NCI-H2227 (cell line): ENCODE data around the gene CDK6.
A peak's percentile ranks its signal among the peaks of the same experiment; 100 is the strongest.
"Not testable (repeated sequence)": the region's sequence is repeated elsewhere in the genome, so short reads cannot be mapped to it uniquely, and the experiment has no call there.

Experiments used
- DNase-seq: peaks from one replicate; lab custom pipeline; 2025; ENCODE audit not compliant: unreplicated experiment; lab: John Stamatoyannopoulos, UW

Gene CDK6

DNA sequence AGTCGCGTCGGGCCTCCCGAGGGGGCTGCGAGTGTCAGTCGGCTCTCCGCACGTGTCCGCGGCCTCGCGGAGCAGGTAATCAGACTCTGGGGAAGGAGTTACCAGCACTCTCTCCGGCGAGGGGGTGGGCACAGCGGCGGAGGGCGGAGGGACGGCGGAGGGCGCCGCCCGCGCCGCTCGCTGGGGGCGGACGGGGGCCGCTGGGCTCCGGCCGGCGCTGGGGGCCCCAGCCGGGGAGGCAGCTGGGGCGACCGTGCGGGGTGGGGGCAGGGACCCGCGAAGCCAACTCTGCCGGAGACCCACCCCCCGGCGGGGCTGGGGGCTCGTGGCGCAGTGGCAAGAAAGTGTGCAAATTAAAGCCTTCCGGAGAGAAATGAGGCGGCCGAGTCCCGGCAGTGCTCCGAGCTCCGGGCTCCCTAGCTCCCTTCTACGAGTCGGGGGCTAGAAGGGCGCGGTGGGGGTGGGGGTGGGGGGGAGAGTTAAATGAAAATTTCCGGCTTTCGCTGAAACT lies at the start of gene CDK6:
Gene CDK6 (minus strand): TSS at position 85 of the 511 bp plus-strand sequence. CDS start 3,250 bp downstream, outside the sequence.
- peak; percentile 77 for DNase-seq

DNA sequence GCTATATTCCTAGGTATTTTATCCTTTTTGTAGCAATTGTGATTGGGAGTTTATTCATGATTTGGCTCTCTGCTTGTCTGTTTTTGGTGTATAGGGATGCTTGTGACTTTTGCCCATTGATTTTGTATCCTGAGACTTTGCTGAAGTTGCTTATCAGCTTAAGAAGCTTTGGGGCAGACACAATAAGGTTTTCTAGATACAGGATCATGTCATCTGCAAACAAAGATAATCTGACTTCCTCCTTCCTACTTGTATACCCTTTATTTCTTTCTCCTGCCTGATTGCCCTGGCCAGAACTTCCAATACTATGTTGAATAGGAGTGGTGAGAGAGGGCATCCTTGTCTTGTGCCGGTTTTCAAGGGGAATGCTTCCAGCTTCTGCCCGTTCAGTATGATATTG lies 49.7 kb upstream of the CDK6 start:
- not testable (repeated sequence) for DNase-seq

DNA sequence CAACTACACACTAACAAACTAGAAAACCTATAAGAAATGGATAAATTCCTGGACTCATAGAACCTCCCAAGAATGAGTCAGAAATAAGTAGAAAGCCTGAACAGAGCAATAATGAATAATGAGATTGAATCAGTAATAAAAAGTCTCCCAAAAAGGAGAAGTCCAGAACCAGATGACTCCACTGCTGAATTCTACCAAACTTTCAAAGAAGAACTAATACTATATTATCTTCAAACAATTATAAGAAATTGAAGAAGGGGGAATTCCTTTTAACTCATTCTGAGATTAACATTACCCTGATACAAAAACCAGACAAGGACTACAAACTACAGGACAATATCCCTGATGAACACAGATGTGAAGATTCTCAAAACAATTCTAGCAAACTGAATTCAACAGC lies 47.8 kb upstream of the CDK6 start:
- DNase-seq, result no peak

DNA sequence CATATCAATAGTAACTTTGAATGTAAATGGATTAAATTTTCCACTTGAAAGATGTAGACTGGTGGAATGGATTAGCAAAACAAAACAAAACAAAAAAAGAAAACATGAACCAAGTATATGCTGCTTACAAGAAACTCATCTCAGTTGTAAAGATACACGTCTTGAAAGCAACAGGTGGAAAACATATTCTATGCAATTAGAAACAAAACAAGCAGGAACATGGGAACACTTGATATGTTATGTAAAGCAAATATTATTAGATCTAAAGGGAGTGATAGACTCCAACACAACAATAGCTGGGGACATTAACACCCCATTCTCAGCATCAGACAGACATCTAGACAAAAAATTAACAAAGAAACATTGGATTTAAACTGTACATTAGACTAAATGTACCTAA lies 46.4 kb upstream of the CDK6 start:
- DNase-seq, result no peak

DNA sequence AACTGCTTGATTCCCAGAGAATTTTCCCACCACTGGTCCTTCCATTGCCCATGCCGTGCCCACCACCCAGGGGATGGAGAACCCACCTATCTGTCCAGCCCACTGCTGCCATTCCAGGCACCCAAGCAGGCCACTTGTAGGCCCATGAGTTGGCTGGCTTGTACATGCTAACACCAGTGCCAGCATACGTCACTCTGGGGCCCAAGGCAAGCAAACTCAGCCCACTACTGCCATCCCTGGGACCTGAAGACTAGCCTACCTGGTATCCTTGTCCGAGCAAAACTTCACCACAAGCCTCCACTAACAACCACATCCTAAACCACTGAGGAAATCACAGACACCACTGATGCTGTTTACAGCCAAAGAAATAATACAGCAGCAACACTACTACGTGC lies 44.7 kb upstream of the CDK6 start:
- no peak for DNase-seq

DNA sequence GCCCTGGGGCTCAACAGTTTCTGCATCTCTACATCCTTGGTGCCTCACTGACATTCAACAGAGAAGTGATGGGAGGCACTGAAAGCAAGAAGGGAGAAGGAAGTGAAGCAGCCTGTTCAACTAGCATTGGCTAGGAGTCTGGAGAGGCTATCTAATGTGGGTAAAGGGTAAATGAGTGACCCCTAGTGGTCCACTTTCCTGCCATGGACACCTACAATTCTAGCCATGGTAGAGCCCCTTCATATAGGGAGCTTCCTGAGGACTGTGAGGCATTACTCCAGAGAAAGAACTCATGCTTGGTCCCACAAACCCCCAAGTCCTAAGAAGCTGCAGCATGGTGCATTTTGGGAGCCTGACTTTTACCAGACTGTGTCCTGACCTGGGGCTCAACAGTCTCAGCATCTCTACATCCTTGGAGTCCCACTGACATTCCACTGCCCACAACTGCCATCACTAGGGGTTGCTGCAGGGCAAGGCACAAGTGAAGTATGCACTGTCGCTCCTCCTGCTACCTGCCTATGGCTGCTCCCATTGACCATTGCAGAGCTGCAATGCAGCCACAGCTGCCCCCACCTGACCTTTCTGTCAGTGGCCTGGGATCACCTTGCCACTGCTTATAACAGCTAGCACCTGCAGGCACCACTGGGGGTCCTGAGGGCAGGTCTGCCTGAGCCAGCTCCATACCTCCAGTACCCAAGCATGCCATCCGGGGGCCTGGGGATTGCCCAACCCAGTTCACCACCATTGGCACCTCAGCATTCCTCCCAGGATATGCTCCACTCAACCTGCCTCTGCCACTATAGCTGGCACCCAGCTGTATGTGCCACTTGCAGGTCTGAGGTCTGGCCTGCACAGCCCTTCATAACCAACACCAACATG lies 44.1 kb upstream of the CDK6 start:
- DNase-seq, result no peak

DNA sequence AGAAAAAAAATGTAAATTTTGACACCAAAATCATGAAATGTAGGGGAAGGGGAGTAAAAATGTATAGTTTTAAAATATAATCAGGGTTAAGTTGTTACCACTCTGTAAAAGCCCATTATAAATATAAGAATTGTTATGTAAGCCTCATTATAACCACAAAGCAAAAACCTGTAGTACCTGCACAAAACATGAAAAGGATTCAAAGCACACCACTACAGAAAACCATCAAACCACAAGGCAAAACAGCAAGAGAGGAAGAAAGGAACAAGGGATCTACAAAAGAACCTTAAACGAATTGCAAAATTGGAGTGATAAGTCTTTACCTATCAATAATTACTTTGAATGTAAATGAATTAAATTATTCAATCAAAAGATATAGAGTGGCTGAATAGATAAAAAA lies 41.0 kb upstream of the CDK6 start:
- no peak for DNase-seq

DNA sequence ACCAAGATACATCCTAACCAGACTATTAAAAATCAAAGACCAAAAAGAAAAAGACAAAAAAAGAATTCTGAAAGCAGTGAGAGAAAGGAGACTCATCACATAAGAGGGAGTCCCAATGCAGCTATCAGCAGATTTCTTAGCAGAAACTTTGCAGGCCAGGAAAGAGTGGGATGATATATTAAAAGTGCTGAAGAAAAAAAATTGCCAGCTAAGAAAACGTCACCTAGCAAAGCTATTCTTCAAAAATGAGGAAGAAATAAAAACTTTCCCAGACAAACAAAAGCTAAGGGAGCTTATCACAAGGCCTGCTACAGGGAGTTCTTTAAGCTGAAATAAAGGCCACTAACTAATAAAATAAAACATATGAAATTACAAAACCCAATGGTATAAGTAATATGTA lies 40.5 kb upstream of the CDK6 start:
- DNase-seq, result no peak

DNA sequence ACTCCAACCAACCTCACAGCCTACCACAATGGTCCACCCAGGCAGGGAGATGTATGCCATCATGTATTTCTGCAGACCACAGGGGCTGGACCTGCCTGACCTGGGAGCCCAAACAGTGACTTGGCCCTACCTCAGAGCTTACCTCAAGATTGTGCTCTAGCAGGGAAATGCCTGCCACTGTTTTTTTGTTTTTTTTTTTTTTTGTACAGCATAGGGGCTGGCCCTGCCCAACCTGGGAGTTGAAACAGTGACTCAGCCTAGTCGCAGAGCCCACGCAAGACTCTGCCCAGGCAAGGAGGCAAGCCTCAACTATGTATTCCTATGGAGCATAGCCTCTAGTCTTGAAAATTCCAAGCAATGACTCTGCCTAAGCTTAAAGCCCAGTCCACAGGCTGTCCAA lies 39.3 kb upstream of the CDK6 start:
- DNase-seq, result no peak

DNA sequence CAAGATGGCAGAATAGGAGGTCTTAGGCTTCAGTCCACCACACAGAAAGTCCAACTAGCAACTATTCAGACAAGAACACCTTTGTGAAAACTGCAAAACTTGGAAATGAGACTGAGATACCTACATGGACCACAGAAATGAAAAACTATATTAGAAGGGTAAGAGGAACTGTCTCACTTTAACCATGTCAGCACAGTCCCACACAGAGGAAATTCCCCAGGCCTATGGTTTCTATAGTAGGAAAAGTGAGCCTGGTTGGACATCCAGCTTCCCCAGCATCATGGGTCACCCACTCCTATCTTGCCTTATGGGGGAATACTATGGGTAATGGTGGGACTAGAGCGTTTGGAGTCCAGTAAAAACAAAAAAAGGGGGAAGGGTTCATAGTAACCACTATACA lies 38.8 kb upstream of the CDK6 start:
- DNase-seq, result no peak

DNA sequence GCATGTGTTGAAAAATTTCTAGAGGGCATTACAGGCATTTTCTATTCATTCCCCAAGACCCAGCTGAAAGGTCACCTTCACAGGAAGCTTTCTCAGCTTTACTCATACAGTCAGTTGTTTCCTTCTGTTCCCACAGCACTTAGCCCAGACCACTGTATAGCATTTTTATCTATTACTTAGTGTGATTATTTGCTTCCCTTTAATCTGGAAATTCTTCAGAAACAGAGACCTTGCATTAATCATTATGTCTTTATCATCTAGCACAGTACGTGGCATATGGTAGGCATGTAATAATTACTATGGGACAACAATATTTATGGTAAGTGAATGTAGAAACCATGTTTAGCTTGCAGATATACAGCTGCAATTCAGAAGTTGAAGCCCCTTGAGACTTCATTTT lies 38.2 kb upstream of the CDK6 start:
- DNase-seq, result no peak

DNA sequence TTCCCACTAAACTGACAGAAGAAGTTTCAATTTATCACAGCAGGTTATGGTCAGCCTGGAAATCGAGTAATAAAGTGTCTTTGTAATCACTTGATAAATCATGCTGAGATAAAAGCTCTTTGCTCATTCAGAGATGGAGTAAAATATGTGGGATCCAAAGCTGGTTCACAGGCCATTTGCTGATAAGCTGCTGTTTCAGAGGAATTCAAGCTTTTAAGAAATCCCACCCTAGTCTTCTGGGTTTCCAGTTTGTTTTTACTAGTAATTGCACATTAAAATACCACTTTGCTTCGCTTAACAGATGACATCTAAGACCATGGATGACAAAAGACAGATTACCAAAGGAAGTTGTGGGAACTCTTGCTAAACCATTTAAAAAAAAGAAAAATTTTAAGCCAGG lies 37.4 kb upstream of the CDK6 start:
- peak; percentile 81 for DNase-seq

DNA sequence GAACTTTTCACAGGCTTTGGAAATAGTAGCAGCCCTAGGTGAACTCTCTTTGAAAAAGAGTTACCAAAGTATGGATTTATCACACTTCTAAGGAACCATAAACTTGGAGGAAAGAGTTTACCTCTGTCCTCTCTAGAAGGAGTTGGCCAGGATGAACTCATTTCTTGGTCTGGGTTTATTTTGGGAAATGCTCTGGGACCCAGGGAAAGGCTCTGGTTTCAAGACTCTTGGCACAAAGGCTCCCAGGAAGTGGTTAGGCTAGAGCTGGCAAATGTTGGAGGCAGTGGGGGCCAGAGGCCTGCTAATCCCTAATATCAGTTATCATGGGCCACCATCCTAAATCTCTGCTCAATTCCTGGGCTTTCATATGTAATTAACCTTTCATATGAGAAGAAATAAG lies 36.3 kb upstream of the CDK6 start:
- no peak for DNase-seq

DNA sequence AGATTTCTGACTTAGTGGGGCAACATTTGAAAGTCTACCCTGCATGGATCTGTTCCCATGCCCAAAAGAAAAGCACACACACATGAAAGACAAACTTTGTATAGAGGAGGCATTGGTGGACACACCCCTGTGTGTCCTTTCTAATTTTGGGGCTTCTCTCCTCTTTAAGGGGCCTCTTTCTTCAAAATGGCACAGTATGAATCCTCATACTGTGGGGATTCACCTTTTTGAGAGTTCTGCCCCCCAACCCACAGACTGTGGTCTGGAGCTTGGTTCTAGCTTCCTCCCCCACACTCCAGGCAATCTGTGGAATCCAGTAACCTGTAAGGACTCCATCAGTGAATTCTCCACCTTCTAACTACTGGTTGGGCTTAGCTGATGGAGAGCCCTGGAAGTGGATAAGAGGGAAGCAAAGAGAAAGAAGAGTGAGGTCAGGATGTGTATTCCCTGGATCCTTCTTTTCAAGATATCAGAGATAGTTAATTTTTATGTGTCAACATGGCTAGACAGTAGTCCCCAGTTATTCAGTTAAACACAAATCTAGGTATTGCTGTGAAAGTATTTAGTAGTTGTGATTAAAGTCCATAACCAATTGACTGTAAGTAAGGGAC lies 32.4 kb upstream of the CDK6 start:
- DNase-seq, result no peak

DNA sequence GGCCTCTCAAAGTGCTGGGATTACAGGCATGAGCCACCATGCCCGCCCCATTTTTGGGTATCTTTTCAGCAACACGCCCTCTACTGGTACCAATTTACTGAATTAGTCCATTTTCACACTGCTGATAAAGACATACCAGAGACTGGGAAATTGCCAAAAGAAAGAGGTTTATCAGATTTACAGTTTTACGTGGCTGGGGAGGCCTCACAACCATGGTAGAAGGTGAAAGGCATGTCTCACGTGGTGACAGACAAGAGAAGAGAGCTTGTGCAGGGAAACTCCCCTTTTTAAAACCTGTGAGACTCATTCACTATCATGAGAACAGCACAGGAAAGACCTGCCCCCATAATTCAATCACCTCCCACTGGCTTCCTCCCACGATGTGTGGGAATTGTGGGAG lies 27.8 kb upstream of the CDK6 start:
- not testable (repeated sequence) for DNase-seq

DNA sequence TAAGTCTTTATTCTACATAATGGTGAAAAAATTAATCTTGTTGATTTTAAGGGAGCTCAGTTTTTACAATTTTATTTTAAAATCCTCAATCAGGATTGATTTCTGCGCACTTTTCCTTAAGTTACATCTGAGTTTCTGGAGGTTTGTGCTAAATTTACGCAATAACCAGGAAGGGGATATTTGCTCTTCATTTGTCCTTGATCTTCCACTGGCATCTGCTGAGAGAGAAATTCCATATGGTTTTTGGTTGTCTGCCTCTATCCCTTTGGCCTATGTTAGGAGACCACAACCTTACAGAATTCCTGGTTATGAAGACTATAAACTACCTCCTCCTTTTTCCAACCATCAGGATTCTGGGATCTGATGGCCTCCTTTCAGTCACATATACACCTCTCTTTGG lies 20.1 kb upstream of the CDK6 start:
- no peak for DNase-seq

DNA sequence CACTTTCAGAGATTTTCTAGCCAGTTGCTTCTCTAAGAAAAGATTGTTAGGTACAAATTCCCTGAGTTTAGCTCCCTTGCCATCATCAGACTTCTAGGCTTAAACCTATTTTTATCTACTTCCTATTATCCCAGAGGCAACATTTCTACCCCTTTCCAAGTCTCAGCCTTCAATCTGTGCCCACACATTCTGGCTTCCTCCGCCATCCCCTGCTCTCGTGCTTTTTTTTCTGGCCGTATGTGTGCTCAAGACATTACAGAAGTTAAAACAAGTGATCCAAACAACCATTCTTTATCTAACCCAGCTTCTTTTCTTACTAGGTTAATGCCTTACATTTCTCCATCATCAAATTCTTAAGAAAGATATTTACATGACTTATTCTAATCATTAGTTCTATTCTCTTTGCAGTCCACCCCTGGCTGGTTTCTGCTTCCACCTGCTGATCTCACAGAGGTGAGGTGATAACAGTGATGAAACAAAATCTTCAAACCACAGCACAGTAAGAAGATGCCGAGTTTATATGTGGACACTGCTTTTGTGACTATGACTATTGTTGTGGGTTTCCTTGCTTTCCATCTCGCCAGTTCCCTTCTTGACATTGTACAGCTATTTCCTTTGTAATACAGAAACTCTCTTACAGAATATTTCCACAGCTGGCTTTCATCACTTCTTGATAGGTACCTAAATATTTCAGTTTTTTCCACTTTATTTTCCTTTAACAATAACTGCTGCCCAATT lies 18.3 kb upstream of the CDK6 start:
- DNase-seq, result no peak

DNA sequence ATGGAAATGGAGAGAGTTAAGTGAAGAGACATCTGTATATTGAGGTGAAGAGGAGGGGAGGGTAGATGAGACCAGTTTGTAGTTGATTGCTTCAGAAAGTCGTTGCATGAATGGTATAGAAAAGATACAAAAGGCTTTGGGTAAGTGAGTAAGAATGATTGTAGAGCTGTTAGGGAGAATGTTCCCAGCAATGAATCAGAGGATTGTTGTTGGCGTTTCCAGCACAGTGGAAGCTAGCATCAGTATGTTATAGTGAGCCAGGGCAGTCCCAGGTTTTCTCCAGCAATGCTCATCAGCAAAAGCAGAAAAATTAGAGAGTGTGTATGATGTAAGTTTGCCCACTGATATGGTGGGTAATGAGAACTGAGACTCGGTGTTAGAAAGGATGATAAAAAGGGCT lies 15.4 kb upstream of the CDK6 start:
- DNase-seq, result no peak

DNA sequence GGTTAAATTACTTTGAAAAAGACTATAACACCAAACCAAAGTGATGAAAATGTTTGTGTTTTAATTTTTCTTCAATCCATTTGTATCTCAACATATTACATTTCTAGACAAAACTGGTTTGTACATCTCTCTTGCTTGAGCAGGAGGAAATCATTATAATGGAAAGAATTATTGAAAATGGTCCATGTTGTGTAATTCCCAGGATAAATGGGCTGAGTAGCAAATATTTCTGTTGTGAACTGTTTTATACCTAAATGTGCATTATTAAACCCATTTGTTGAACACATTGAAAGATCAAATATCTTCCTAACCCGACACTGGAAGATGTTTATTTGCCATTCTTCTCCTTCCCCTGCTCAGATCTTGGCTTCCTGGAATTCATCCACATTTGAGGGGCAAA lies 14.1 kb upstream of the CDK6 start:
- DNase-seq, result no peak

DNA sequence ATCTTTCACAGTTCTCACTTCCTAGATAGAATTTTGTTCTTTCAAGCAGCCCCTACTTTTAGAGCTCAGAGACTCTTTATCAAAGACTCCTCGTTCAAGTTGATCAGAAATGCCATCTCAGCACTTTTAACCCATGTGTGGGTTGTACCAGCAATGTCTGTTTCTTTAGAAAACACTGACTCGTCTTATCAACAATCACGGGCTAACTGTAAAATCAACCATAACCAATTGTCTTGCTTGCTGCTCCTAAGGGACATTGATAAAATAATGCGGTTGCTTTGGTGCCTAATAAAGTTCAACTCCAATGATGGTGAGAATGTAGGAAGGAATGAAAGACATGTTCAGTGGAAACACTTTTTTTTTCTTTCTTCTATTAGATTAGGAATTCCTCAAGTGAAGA lies 12.9 kb upstream of the CDK6 start:
- no peak for DNase-seq

DNA sequence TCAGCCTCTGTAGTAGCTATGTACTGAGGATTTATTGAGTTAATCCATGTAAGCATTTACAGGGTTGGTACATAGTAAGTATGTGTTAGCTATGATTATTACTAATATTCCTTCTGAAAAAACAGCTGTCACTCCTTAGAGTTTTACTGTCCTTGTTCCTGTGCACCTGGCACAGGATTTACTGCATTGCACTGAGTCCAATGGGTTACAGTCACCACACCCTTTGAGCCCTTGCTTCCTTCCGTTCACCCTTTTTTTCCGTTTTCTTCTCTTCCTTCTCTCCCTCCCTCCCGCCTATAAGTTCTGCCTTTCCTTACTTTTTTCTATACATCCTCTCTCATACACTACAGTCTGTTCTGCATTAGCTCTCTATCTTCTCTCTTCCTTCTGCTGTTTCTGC lies 12.5 kb upstream of the CDK6 start:
- DNase-seq, result no peak

DNA sequence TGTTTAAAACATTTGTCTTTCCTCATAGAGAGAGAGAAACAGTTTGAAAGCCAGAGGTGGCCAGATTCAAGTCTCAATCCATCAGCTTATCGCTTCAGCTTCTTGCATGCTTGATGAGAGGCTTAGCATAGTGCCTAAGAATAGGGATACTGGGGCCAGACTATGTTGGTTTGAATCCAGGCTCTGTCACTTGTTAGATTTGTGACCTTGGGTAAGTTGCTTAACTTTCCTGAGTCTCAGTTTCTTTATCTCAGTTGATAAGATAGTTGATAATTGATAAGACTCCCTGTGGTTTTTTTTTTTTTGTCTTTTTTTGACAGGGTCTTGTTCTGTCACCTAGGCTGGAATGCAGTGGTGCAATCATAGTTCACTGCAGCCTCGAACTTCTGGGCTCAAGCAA lies 12.1 kb upstream of the CDK6 start:
- no peak for DNase-seq
